MG63 (cell line): Measurements from ENCODE around the gene CLCN3. TPM values are rescaled to one million over a fixed set of nuclear protein-coding genes. Genes with fewer than 3 reads are reported as not detected.

Experiments used
- DNase-seq: peaks from one replicate; pipeline ENCODE4 v3.0.0-alpha.2; 2020
- H3K27me3 ChIP-seq: fragments of 250-450 bp; sonication (Bioruptor Pico); 2 replicates; pipeline ENCODE4 v1.5.1; 2020; ENCODE audit warnings: mild to moderate bottlenecking, moderate library complexity
- H3K36me3 ChIP-seq: fragments of 250-450 bp; sonication (Bioruptor Pico); 2 replicates; pipeline ENCODE4 v1.5.1; 2020; ENCODE audit warnings: mild to moderate bottlenecking, moderate library complexity
- H3K4me3 ChIP-seq: fragments of 250-450 bp; sonication (Bioruptor Pico); 2 replicates; pipeline ENCODE4 v1.5.1; 2020; ENCODE audit warnings: mild to moderate bottlenecking, moderate library complexity
- H3K9me3 ChIP-seq: fragments of 250-450 bp; sonication (Bioruptor Pico); 2 replicates; pipeline ENCODE4 v1.5.1; 2020; ENCODE audit warnings: mild to moderate bottlenecking, moderate library complexity
- total RNA-seq: library from RNA; depleted of rRNA; stranded (reverse); fragments of >200 nt; shearing (Covaris generic); gene quantifications from 2 replicates; pipeline ENCODE4 v1.2.3, GENCODE V29; 2014; ENCODE audit warnings: low replicate concordance

The CLCN3 gene
- total RNA-seq, 1 experiment from 2014 or later: 1.9 TPM

DNA sequence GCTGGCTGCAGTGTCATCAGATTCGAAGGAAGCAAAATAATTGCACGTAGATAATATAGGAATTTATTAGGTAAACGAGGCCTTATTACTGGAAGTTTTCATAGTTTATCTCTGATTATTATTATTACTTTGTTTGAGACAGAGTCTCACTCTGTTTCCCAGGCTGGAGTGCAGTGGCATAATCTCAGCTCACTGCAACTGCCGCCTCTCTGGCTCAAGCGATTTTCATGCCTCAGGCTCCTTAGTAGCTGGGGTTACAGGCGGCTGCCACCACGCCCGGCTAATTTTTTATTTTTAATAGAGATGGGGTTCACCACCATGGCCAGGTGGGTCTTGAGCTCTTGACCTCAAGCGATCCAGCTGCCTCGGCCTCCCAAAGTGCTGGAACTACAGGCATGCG is 12.5 kb downstream of the CLCN3 start:
- no peak overlapping the region for H3K4me3 ChIP-seq
- H3K36me3 ChIP-seq: no peaks in the 10 kb centered on the region
- DNase-seq: no peak
- H3K9me3 ChIP-seq: no peaks in the 10 kb centered on the region
- no peaks in the 10 kb centered on the region for H3K27me3 ChIP-seq

DNA sequence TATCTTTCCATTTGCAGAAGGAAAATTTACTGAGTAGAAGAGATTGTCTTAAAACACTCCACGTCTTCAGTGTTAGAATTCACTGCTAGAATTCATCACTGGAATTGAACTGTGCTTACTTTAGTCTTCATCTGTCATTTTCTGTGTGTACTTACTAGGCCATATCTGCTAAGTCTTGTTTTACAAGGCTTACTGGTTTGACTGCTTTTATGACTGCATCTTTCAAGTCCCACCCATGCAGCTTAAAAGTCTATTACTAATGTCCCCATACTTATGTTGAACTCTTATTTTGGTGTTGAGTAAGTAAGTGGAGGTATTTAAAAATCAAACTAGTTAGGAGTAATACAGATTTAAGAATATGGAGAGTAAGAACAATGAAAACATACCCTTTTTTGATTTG is 14.6 kb downstream of the CLCN3 start:
- Histone ChIP-seq H3K9me3 (no peaks in the 10 kb centered on the region), H3K27me3 (no peaks in the 10 kb centered on the region), H3K4me3 (no peak overlapping the region), H3K36me3 (no peaks in the 10 kb centered on the region)
- no peak for DNase-seq

GRCh38 chr4:169640261-169640870 is 20.0 kb downstream of the CLCN3 start:
- H3K36me3 ChIP-seq: no peaks in the 10 kb centered on the region

GRCh38 chr4:169644802-169645201 is 24.4 kb downstream of the CLCN3 start:
- H3K36me3 ChIP-seq: no peaks in the 10 kb centered on the region
- no peak for DNase-seq
- H3K27me3 ChIP-seq: no peaks in the 10 kb centered on the region
- no peaks in the 10 kb centered on the region for H3K9me3 ChIP-seq
- H3K4me3 ChIP-seq: no peak overlapping the region

More at GRCh38 chr4:169640261-169640870, 20.0 kb downstream of the CLCN3 start:
- Histone ChIP-seq H3K4me3 (no peak overlapping the region), H3K9me3 (no peaks in the 10 kb centered on the region), H3K27me3 (no peaks in the 10 kb centered on the region)
- no peak for DNase-seq

DNA sequence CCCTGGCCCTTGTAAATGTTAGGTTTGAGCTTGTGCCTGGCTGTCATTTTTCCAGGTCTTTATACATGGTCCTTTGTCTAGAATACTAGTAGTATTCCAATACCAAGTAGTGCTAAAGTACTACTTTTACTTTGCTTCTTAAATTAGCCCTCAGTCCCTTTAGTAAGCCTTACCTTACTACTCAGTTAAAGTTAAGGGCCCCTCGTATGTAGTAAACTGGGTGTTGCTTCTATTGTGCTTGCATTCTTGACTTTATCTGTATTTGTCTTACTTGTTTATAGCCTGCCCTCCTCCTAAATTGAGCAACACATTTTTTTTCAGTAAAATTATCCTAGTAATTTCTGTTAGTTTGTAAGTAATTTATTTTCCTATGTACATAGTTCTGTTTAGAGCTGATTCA is 25.2 kb downstream of the CLCN3 start:
- H3K36me3 ChIP-seq: no peaks in the 10 kb centered on the region
- H3K9me3 ChIP-seq: no peaks in the 10 kb centered on the region
- H3K27me3 ChIP-seq: no peaks in the 10 kb centered on the region
- DNase-seq: no peak
- no peak overlapping the region for H3K4me3 ChIP-seq

- H3K36me3 ChIP-seq: no peaks in the 10 kb centered on the region
- H3K4me3 ChIP-seq: no peak overlapping the region
- H3K9me3 ChIP-seq: no peaks in the 10 kb centered on the region
- H3K27me3 ChIP-seq: no peaks in the 10 kb centered on the region
- DNase-seq: no peak
Observed at GRCh38 chr4:169649545-169650226, 29.3 kb downstream of the CLCN3 start.

DNA sequence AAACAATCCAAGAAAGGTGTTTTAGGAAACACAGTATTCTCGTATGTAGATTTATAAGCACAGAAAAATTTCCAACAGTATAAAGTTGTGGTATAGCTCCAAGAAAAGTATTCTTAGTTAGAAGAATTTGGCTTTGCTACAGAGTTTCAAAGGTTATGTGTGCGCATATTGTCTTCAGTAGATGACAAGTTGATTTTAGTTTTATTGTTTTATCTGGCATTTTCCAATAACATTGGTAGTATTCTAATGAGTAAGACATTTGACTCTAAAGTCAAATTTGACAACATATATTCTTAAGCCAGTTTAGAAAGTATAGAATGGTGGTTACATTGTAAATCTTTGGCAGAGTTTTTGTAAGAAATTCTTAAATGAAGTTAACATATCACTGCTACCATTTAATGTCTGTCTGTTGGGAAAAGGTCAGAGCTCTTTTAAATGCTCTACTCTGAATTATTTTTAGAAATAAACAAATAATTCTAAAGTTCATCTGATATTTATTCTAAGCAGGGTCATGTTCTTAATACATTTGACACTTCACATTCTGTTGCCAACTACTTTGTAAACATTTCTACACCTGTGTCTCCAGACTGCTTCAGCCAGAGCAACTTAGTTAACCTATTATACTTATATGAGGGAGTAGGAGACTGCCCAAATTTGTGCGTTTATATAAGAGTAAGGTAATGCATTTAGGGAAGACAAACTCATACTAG is 30.0 kb downstream of the CLCN3 start:
- Histone ChIP-seq H3K27me3 (no peaks in the 10 kb centered on the region), H3K4me3 (no peak overlapping the region), H3K36me3 (no peaks in the 10 kb centered on the region), H3K9me3 (no peaks in the 10 kb centered on the region)
- no peak for DNase-seq

DNA sequence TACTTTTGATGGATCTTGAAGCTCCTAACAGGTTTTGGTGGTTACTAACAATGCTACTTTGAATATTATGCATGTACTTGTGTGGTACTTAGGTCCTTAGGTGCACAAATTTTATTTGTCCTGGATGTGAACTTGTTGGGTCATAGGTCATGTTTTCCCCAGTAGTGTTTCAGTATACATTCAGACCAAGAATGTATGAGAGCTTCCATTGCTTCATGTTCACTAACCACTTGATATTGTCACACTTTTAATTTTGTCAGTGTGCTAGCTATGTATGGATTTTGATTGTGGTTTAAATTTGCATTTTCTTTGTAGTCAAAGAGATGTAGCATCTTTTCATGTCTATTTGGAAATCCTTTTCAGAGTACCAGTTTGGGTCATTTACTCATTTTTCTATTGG is 32.2 kb downstream of the CLCN3 start:
- no peak for DNase-seq
- no peaks in the 10 kb centered on the region for H3K27me3 ChIP-seq
- H3K9me3 ChIP-seq: no peaks in the 10 kb centered on the region
- no peak overlapping the region for H3K4me3 ChIP-seq
- no peaks in the 10 kb centered on the region for H3K36me3 ChIP-seq

GRCh38 chr4:169655401-169655800 is 35.0 kb downstream of the CLCN3 start:
- Histone ChIP-seq H3K9me3 (no peaks in the 10 kb centered on the region), H3K4me3 (no peak overlapping the region), H3K27me3 (no peaks in the 10 kb centered on the region), H3K36me3 (no peaks in the 10 kb centered on the region)
- DNase-seq: no peak

GRCh38 chr4:169657470-169658107 is 37.2 kb downstream of the CLCN3 start:
- H3K36me3 ChIP-seq: no peaks in the 10 kb centered on the region
- DNase-seq: no peak
- no peak overlapping the region for H3K4me3 ChIP-seq
- no peaks in the 10 kb centered on the region for H3K27me3 ChIP-seq
- no peaks in the 10 kb centered on the region for H3K9me3 ChIP-seq

DNA sequence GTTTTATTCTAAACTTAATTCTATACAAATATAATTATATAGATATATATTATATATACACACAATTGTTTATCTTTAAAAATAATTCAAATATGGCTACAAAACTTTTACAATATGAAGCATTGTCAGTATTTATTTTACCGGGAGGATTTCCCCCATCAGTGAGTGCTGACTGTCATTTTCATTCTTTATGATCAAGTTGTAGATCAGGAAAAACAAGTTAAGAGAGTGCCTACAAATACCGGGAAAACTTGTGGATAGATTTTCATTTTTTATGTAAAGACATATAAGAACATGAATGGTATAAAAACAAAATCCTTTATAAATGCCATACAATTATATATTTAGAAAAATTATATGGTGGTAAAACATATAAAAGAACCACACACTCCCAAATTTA is 37.8 kb downstream of the CLCN3 start:
- no peak for DNase-seq
- H3K9me3 ChIP-seq: no peaks in the 10 kb centered on the region
- no peaks in the 10 kb centered on the region for H3K27me3 ChIP-seq

DNA sequence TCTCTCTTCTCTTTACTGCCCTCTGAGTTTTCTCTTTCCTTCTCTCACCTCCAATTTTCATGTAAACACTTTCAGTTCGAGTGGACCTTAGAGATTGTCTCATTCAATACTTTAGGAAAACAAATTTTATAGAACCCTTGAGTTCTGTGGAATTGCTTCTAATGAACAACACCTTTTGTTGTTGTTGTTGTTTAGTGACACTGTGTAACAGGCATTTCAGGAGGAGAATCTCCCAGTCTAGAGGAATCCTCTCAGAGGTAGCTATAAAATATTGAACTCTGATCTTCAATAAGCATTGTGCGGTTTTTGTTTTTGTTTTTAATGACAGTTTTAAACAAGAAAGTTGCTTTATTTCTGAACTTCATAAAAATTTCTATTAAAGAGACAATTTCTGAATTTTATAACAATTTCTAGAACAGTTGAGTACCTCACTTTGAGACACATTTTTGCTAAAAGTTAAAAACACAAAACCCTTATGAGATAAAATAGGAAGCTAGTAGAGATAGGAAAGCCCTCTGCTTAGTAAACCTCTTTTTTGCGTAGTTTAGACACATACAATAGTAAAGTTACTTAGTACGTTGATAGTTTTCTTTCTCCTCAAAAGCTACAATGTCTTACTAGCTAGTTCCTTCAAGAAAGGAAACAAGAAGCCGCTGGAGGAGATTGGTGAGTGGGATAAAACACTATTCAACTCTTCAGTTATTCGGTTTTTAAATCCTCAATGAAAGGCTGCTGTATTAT is 38.8 kb downstream of the CLCN3 start:
- Histone ChIP-seq H3K9me3 (no peaks in the 10 kb centered on the region), H3K27me3 (no peaks in the 10 kb centered on the region), H3K4me3 (peak overlapping the region; percentile 45), H3K36me3 (no peaks in the 10 kb centered on the region)
- no peak for DNase-seq

More for the DNA sequence above, 37.8 kb downstream of the CLCN3 start:
- H3K36me3 ChIP-seq: no peaks in the 10 kb centered on the region
- no peak overlapping the region for H3K4me3 ChIP-seq

GRCh38 chr4:169659716-169660670 is 39.6 kb downstream of the CLCN3 start:
- no peaks in the 10 kb centered on the region for H3K36me3 ChIP-seq
- H3K27me3 ChIP-seq: no peaks in the 10 kb centered on the region
- H3K9me3 ChIP-seq: no peaks in the 10 kb centered on the region
- H3K4me3 ChIP-seq: peak overlapping the region; percentile 45
- DNase-seq: peak; percentile 69

DNA sequence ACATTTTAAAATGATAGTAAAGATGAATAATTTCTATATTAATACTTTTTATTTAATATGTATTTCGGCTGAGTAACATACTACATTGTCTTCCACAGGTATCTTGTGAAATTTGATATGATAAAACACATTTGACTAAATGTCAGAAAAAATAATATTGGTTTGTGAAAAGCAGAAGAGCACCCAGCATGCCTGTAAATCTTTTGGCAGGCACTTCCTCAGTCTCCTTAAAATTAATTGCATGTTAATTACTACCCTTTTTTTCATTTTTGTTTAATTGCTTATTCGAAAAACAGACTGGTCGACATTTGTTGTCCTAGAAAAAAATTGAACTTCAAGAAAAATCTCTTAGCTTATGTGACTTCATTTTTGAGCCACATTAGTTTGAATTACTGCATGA is 40.6 kb downstream of the CLCN3 start:
- H3K4me3 ChIP-seq: peak overlapping the region; percentile 45

GRCh38 chr4:169661761-169662160 is 41.4 kb downstream of the CLCN3 start:
- H3K4me3 ChIP-seq: no peak overlapping the region
- H3K9me3 ChIP-seq: no peaks in the 10 kb centered on the region
- no peaks in the 10 kb centered on the region for H3K36me3 ChIP-seq
- H3K27me3 ChIP-seq: no peaks in the 10 kb centered on the region
- DNase-seq: no peak

More for the DNA sequence above, 40.6 kb downstream of the CLCN3 start:
- Histone ChIP-seq H3K9me3 (no peaks in the 10 kb centered on the region), H3K36me3 (no peaks in the 10 kb centered on the region), H3K27me3 (no peaks in the 10 kb centered on the region)
- no peak for DNase-seq

- Histone ChIP-seq H3K36me3 (no peaks in the 10 kb centered on the region), H3K4me3 (no peak overlapping the region)
Observed at GRCh38 chr4:169662206-169662605, 41.8 kb downstream of the CLCN3 start.

More at GRCh38 chr4:169662206-169662605, 41.8 kb downstream of the CLCN3 start:
- no peak for DNase-seq
- Histone ChIP-seq H3K27me3 (no peaks in the 10 kb centered on the region), H3K9me3 (no peaks in the 10 kb centered on the region)
